DND-41 (cell line): ENCODE measurements around the gene PIP4K2A.

Source experiments
- CTCF ChIP-seq: IDR thresholded peaks from 2 replicates; pipeline ENCODE4 v1.5.1; 2012; ENCODE audit warnings: borderline replicate concordance, low read length, moderate library complexity, mild to moderate bottlenecking; ENCODE audit not compliant: poor library complexity, severe bottlenecking; ENCODE audit errors: extremely low read depth
- EZH2 ChIP-seq: IDR thresholded peaks from 3 replicates; pipeline ENCODE4 v1.6.1; 2012; ENCODE audit warnings: borderline replicate concordance, low read depth, mild to moderate bottlenecking, moderate library complexity, low read length, inconsistent platforms; ENCODE audit not compliant: severe bottlenecking

- TF ChIP-seq CTCF (no peak), EZH2 (no peak)
These were observed 41.3 kb downstream of the PIP4K2A start for GRCh38 chr10:22673091-22673392.
